Measurements from ENCODE around the gene ECEL1.
A peak's percentile ranks its signal among the peaks of the same experiment; 100 is the strongest.
"Not testable (repeated sequence)": the region's sequence is repeated elsewhere in the genome, so short reads cannot be mapped to it uniquely, and the experiment has no call there.

ECEL1 gene

GRCh38 chr2:232440220-232441018, 47.2 kb downstream of the ECEL1 start:
- peak; percentile 40 to 83 for DNase-seq

- DNase-seq, result no peak
Observed at GRCh38 chr2:232439758-232440135, 47.9 kb downstream of the ECEL1 start.

- DNase-seq, result peak in 1 of 2 experiments; percentile 35
Observed at GRCh38 chr2:232438951-232439757, 48.5 kb downstream of the ECEL1 start.

- DNase-seq, result no peak
Observed at GRCh38 chr2:232438091-232438490, 49.5 kb downstream of the ECEL1 start.

GRCh38 chr2:232437195-232437571, 50.5 kb downstream of the ECEL1 start:
- no peak for DNase-seq

- no peak for DNase-seq
Observed at GRCh38 chr2:232436381-232437194, 51.0 kb downstream of the ECEL1 start.

- DNase-seq, result no peak
Observed at GRCh38 chr2:232435805-232436204, 51.8 kb downstream of the ECEL1 start.

- DNase-seq, result no peak
Observed at GRCh38 chr2:232435375-232435648, 52.3 kb downstream of the ECEL1 start.

GRCh38 chr2:232434563-232435374, 52.9 kb downstream of the ECEL1 start:
- no peak for DNase-seq

- DNase-seq, result no peak
Observed at GRCh38 chr2:232434091-232434490, 53.5 kb downstream of the ECEL1 start.

- not testable (repeated sequence) for DNase-seq
Observed at GRCh38 chr2:232433622-232434021, 54.0 kb downstream of the ECEL1 start.

- no peak for DNase-seq
Observed at GRCh38 chr2:232432598-232433184, 54.9 kb downstream of the ECEL1 start.

- no peak for DNase-seq
Observed at GRCh38 chr2:232431705-232432590, 55.7 kb downstream of the ECEL1 start.
